PC-3 (cell line): Measurements from ENCODE around the gene MAPK7. TPM values are rescaled to one million over a fixed set of nuclear protein-coding genes. Genes with fewer than 3 reads are reported as not detected.

Experiments used
- ATAC-seq: fragments of 200-7000 bp; cut with Tn5 transposase; 2 replicates; pipeline ENCODE4 v1.9.1; 2020; ENCODE audit warnings: mild to moderate bottlenecking, moderate library complexity
- Bru-seq: library from RNA; stranded (reverse); fragments of 400-500 nt; gene quantifications from one replicate; lab custom pipeline; 2021; lab: Mats Ljungman, UMichigan
- BruChase-seq, 2 experiments: library from RNA; stranded (reverse); fragments of 400-500 nt; gene quantifications; one replicate each; lab custom pipeline; 2021; lab: Mats Ljungman, UMichigan
- BruUV-seq: library from RNA; stranded (reverse); fragments of 400-500 nt; replicated peaks from 2 replicates; lab custom pipeline; 2021; lab: Mats Ljungman, UMichigan
- CTCF ChIA-PET: fragments of 300-600 bp; sonication (Branson Sonifier 250); formaldehyde crosslinking; loops from one replicate; lab custom pipeline; 2022; ENCODE audit warnings: antibody characterized with exemption; lab: Charles Lee
- POLR2A ChIA-PET: fragments of 300-600 bp; sonication (Branson Sonifier 250); formaldehyde crosslinking; loops from one replicate; lab custom pipeline; 2022; ENCODE audit warnings: antibody characterized with exemption; ENCODE audit not compliant: unreplicated experiment; lab: Charles Lee
- DNase-seq: peaks from one replicate; pipeline ENCODE4 v3.0.0-alpha.2; 2015
- H2AFZ ChIP-seq: fragments of 300-600 bp; sonication (generic); 2 replicates; pipeline ENCODE4 v1.6.0; 2016; ENCODE audit warnings: antibody characterized with exemption, low read length
- H3F3A ChIP-seq: fragments of 300-600 bp; sonication (generic); one replicate; pipeline ENCODE4 v1.6.0; 2017; ENCODE audit warnings: antibody characterized with exemption, low read length, control low read depth, mild to moderate bottlenecking; ENCODE audit not compliant: unreplicated experiment
- H3K27ac ChIP-seq: fragments of 300-600 bp; sonication (generic); 2 replicates; pipeline ENCODE4 v1.5.1; 2016; ENCODE audit warnings: mild to moderate bottlenecking, low read length
- H3K27me3 ChIP-seq: fragments of 300-600 bp; sonication (generic); 2 replicates; pipeline ENCODE4 v1.6.1; 2016; ENCODE audit warnings: low read length, mixed read lengths
- H3K36me3 ChIP-seq: fragments of 300-600 bp; sonication (generic); 2 replicates; pipeline ENCODE4 v1.6.1; 2016; ENCODE audit warnings: low read depth, mixed run types, low read length, mixed read lengths
- H3K4me1 ChIP-seq: fragments of 300-600 bp; sonication (generic); 2 replicates; pipeline ENCODE4 v1.5.1; 2016; ENCODE audit warnings: low read length; ENCODE audit not compliant: insufficient read depth
- H3K4me2 ChIP-seq: fragments of 300-600 bp; sonication (generic); 2 replicates; pipeline ENCODE4 v1.6.0; 2016; ENCODE audit warnings: low read length
- H3K4me3 ChIP-seq: fragments of 300-600 bp; sonication (generic); 2 replicates; pipeline ENCODE4 v1.5.1; 2016; ENCODE audit warnings: mild to moderate bottlenecking, low read length, mixed read lengths
- H3K79me2 ChIP-seq: fragments of 300-600 bp; sonication (generic); 2 replicates; pipeline ENCODE4 v1.6.1; 2017; ENCODE audit warnings: low read length, mixed read lengths
- H3K9ac ChIP-seq: fragments of 300-600 bp; sonication (generic); 2 replicates; pipeline ENCODE4 v1.6.0; 2016; ENCODE audit warnings: mild to moderate bottlenecking, low read length
- H3K9me2 ChIP-seq: fragments of 300-600 bp; sonication (generic); replicated peaks from 2 replicates; pipeline ENCODE4 v1.6.1; 2016; ENCODE audit warnings: mixed run types, low read length, mixed read lengths
- H3K9me3 ChIP-seq: fragments of 300-600 bp; sonication (generic); 2 replicates; pipeline ENCODE4 v1.6.1; 2016; ENCODE audit warnings: low read length, mixed read lengths
- H4K20me1 ChIP-seq: fragments of 300-600 bp; sonication (generic); 2 replicates; pipeline ENCODE4 v1.6.1; 2016; ENCODE audit warnings: low read length, mixed read lengths
- CTCF ChIP-seq: fragments of 300-600 bp; sonication (generic); conservative IDR thresholded peaks from 2 replicates; pipeline ENCODE4 v1.5.1; 2017; ENCODE audit warnings: antibody characterized with exemption, low read depth, mild to moderate bottlenecking, low read length
- EZH2 ChIP-seq: fragments of 300-600 bp; sonication (generic); IDR thresholded peaks from one replicate; pipeline ENCODE4 v1.6.1; 2017; ENCODE audit warnings: antibody characterized with exemption, mild to moderate bottlenecking, low read length; ENCODE audit not compliant: unreplicated experiment
- EZH2phosphoT487 ChIP-seq: fragments of 300-600 bp; sonication (generic); IDR thresholded peaks from 2 replicates; pipeline ENCODE4 v1.6.1; 2018; ENCODE audit warnings: mild to moderate bottlenecking, antibody characterized with exemption, low read length, borderline replicate concordance
- intact Hi-C: fragments of 100-400 bp; cut with micrococcal nuclease; formaldehyde crosslinking; loops from 2 replicates; pipeline ENCODE4 v1.9.0; 2023
- long read RNA-seq: library from polyadenylated mRNA; unstranded; transcript quantifications from one replicate; pipeline ENCODE4 v2.0.0, GENCODE V29; 2021; ENCODE audit not compliant: unreplicated experiment
- total RNA-seq: library from RNA; depleted of rRNA; stranded (reverse); fragments of >200 nt; gene quantifications from 2 replicates; pipeline ENCODE4 v1.2.3, GENCODE V29; 2014; rRNA removed

Gene MAPK7
- total RNA-seq: 9.8 and 18.5 TPM in 2 replicates
- percentile 62 among the genes with signal in this experiment for Bru-seq, nascent RNA
- BruChase-seq, experiment 1, labeled RNA remaining after a 6-hour chase: percentile 79 among the genes with signal in this experiment
- percentile 73 among the genes with signal in this experiment for BruChase-seq, experiment 2, labeled RNA remaining after a 2-hour chase
- long read RNA-seq, full-length matches to known transcripts: 9 of 14 reads
- long read RNA-seq, partial matches to known transcripts: 1 of 14 reads
- long read RNA-seq, other reads (novel, unspliced or antisense): 4 of 14 reads

GRCh38 chr17:19378416-19379360 lies at the start of gene MAPK7:
TSS of gene MAPK7 (plus strand) at chr17:19378498. CDS start at chr17:19378901, 403 bp downstream.
- peaks cover 38% of the 10 kb centered on the region for H3K79me2 ChIP-seq
- no TSS peak for BruUV-seq
- H4K20me1 ChIP-seq: no peaks in the 10 kb centered on the region
- peak within 1 kb of the TSS; percentile 84 for H3K27ac ChIP-seq
- H3F3A ChIP-seq: no peaks in the 10 kb centered on the region
- no peaks in the 10 kb centered on the region for H3K9me2 ChIP-seq
- H3K9me3 ChIP-seq: no peaks in the 10 kb centered on the region
- no peaks in the 10 kb centered on the region for H3K27me3 ChIP-seq
- H2AFZ ChIP-seq: peak within 1 kb of the TSS; percentile 88
- ChIA-PET POLR2A (interaction anchor here (0.6 to 1.2 kb wide), 2 partner anchors 25 to 401 kb away, joined by 4 to 6 read pairs; no protein-coding TSS in a partner anchor), CTCF (interaction anchor here (0.7 to 1.9 kb wide), 3 partner anchors 16 to 631 kb away, joined by 3 to 16 read pairs (median 6); partner anchors contain the start of gene B9D1)
- DNase-seq: no peak
- H3K36me3 ChIP-seq: peaks cover 28% of the 10 kb centered on the region
- TF ChIP-seq EZH2phosphoT487: no peak
- TF ChIP-seq EZH2: no peak
- no peak for TF ChIP-seq CTCF
- peak within 1 kb of the TSS; percentile 78 for H3K4me3 ChIP-seq
- peak within 1 kb of the TSS; percentile 97 for H3K4me2 ChIP-seq
- intact Hi-C loops: loop anchor here (2.0 to 5.0 kb wide), 2 partner anchors 68 to 129 kb away; no protein-coding TSS in a partner anchor
- ATAC-seq: peak; percentile 0; the same call in 1 of the 2 replicates
- peak within 1 kb of the TSS; percentile 90 for H3K9ac ChIP-seq
- H3K4me1 ChIP-seq: peaks cover 15% of the 10 kb centered on the region

- no peak for ATAC-seq
- ChIA-PET POLR2A (no interaction called here), CTCF (no interaction called here)
- no peak overlapping the region for H3K4me2 ChIP-seq
- no peaks in the 10 kb centered on the region for H3F3A ChIP-seq
- no peaks in the 10 kb centered on the region for H3K9me2 ChIP-seq
- H3K36me3 ChIP-seq: peaks cover 10% of the 10 kb centered on the region
- H3K27me3 ChIP-seq: no peaks in the 10 kb centered on the region
- H3K79me2 ChIP-seq: no peaks in the 10 kb centered on the region
- TF ChIP-seq EZH2phosphoT487 (no peak), CTCF (no peak), EZH2 (no peak)
- H3K4me3 ChIP-seq: no peak overlapping the region
- no peak for DNase-seq
- H2AFZ ChIP-seq: no peak overlapping the region
- 0 out of 2 replicates have a peak, but pooled peaks cover 9% of the 10 kb centered on the region for H3K9me3 ChIP-seq
- H3K4me1 ChIP-seq: peaks cover 20% of the 10 kb centered on the region
- intact Hi-C loops: no loop called here
- BruUV-seq: no TSS peak
- H4K20me1 ChIP-seq: no peaks in the 10 kb centered on the region
- no peak overlapping the region for H3K27ac ChIP-seq
- no peak overlapping the region for H3K9ac ChIP-seq
These were observed 49.2 kb upstream of the MAPK7 start for GRCh38 chr17:19329136-19329535.
